Measurements from ENCODE around the gene BMP8A. TPM values are rescaled to one million over a fixed set of nuclear protein-coding genes. Genes with fewer than 3 reads are reported as not detected.
"Not testable (repeated sequence)": the region's sequence is repeated elsewhere in the genome, so short reads cannot be mapped to it uniquely, and the experiment has no call there.

Gene BMP8A, protein sequence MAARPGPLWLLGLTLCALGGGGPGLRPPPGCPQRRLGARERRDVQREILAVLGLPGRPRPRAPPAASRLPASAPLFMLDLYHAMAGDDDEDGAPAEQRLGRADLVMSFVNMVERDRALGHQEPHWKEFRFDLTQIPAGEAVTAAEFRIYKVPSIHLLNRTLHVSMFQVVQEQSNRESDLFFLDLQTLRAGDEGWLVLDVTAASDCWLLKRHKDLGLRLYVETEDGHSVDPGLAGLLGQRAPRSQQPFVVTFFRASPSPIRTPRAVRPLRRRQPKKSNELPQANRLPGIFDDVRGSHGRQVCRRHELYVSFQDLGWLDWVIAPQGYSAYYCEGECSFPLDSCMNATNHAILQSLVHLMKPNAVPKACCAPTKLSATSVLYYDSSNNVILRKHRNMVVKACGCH
- total RNA-seq (under 1 TPM in 1 of 2 experiments, not detected in 1; 0.18 TPM), polyA plus RNA-seq (not detected)

GRCh38 chr1:39491146-39491921 lies at the start of gene BMP8A:
TSS of gene BMP8A (plus strand) at chr1:39491636. CDS start at chr1:39491992, 356 bp downstream.
- ChIA-PET POLR2A (interaction anchor here (0.6 kb wide), 1 partner anchor 34 kb away, joined by 6 read pairs; no protein-coding TSS in a partner anchor), CTCF (no interaction called here)
- H3K27me3 Mint-ChIP-seq, result peaks cover 8 to 22% of the 10 kb centered on the region in 2 donors
- H3K27ac Mint-ChIP-seq, result peak within 1 kb of the TSS in 2 of 8 donors; percentile 24 to 26
- H3K4me3 ChIP-seq (ENCODE audit: low read length), result no peak within 1 kb of the TSS
- H3K9me3 ChIP-seq (ENCODE audit: low read length), result no peaks in the 10 kb centered on the region
- peaks cover 15% of the 10 kb centered on the region for H3K27me3 ChIP-seq (ENCODE audit: insufficient read depth, low read length, poor library complexity, severe bottlenecking)
- H3K36me3 Mint-ChIP-seq, result peaks cover 4 to 14% (median 5%) of the 10 kb centered on the region in 3 donors
- H3K9me3 Mint-ChIP-seq, result no peaks in the 10 kb centered on the region
- DNase-seq, result peak; percentile 73 to 82 (median 78)
- H3K4me1 ChIP-seq (ENCODE audit: insufficient read depth, low read length), result no peaks in the 10 kb centered on the region
- no peak within 1 kb of the TSS for H3K27ac ChIP-seq (ENCODE audit: low read depth, low read length)
- peaks cover 0 to 10% (median 9%) of the 10 kb centered on the region in 3 donors for H3K4me1 Mint-ChIP-seq
- peaks cover 4% of the 10 kb centered on the region for H3K36me3 ChIP-seq (ENCODE audit: insufficient read depth, low read length)
- peak within 1 kb of the TSS; percentile 63 to 89 (median 78) for H3K4me3 Mint-ChIP-seq

GRCh38 chr1:39441797-39442196 lies 49.6 kb upstream of the BMP8A start:
- Mint-ChIP-seq H3K36me3 (peaks cover 19 to 83% (median 44%) of the 10 kb centered on the region in 3 donors), H3K9me3 (no peaks in the 10 kb centered on the region), H3K4me1 (no peaks in the 10 kb centered on the region), H3K27me3 (no peaks in the 10 kb centered on the region), H3K4me3 (no peak overlapping the region), H3K27ac (peak overlapping the region in 3 of 8 donors; percentile 6 to 62 (median 56))
- DNase-seq, result no peak
- Histone ChIP-seq H3K27ac (ENCODE audit: low read depth, low read length) (no peak overlapping the region), H3K4me1 (ENCODE audit: insufficient read depth, low read length) (no peaks in the 10 kb centered on the region), H3K4me3 (ENCODE audit: low read length) (no peak overlapping the region), H3K36me3 (ENCODE audit: insufficient read depth, low read length) (peaks cover 69% of the 10 kb centered on the region), H3K27me3 (ENCODE audit: insufficient read depth, low read length, poor library complexity, severe bottlenecking) (no peaks in the 10 kb centered on the region), H3K9me3 (ENCODE audit: low read length) (no peaks in the 10 kb centered on the region)
- ChIA-PET POLR2A (no interaction called here), CTCF (no interaction called here)

DNA sequence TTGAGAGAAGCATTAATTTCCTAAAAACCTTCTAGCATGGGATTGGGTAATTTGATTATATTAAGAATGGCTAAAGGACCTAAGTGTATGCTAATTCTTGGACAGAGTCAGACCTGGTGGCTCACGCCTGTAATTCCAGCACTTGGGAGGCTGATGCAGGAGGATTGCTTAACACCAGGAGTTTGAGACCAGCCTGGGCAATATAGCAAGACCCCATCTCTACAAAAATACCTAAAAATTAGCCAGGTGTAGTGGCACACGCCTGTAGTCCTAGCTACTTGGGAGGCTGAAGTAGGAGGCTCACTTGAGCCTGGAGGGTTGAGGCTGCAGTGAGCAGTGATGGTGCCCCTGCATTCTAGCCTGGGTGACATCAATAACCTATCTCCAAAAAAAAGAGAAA lies 45.9 kb upstream of the BMP8A start:
- peak overlapping the region in 2 of 8 donors; percentile 66 to 75 for H3K27ac Mint-ChIP-seq
- CTCF ChIA-PET, result no interaction called here

GRCh38 chr1:39446986-39447567 lies 44.4 kb upstream of the BMP8A start:
- Mint-ChIP-seq H3K4me3 (no peak overlapping the region), H3K27ac (no peak overlapping the region), H3K4me1 (no peaks in the 10 kb centered on the region), H3K27me3 (no peaks in the 10 kb centered on the region), H3K9me3 (no peaks in the 10 kb centered on the region), H3K36me3 (peaks cover 16 to 91% (median 51%) of the 10 kb centered on the region in 3 donors)
- ChIA-PET CTCF (no interaction called here), POLR2A (no interaction called here)
- no peaks in the 10 kb centered on the region for H3K9me3 ChIP-seq (ENCODE audit: low read length)
- no peaks in the 10 kb centered on the region for H3K4me1 ChIP-seq (ENCODE audit: insufficient read depth, low read length)
- H3K27me3 ChIP-seq (ENCODE audit: insufficient read depth, low read length, poor library complexity, severe bottlenecking), result no peaks in the 10 kb centered on the region
- H3K36me3 ChIP-seq (ENCODE audit: insufficient read depth, low read length), result peaks cover 72% of the 10 kb centered on the region
- no peak for DNase-seq
- no peak overlapping the region for H3K27ac ChIP-seq (ENCODE audit: low read depth, low read length)
- no peak overlapping the region for H3K4me3 ChIP-seq (ENCODE audit: low read length)

More for the DNA sequence above, 45.9 kb upstream of the BMP8A start:
- Mint-ChIP-seq H3K4me3 (no peak overlapping the region), H3K9me3 (no peaks in the 10 kb centered on the region), H3K36me3 (peaks cover 15 to 90% (median 45%) of the 10 kb centered on the region in 3 donors), H3K4me1 (no peaks in the 10 kb centered on the region), H3K27me3 (no peaks in the 10 kb centered on the region)
- POLR2A ChIA-PET, result no interaction called here
- H3K27me3 ChIP-seq (ENCODE audit: insufficient read depth, low read length, poor library complexity, severe bottlenecking), result no peaks in the 10 kb centered on the region
- peaks cover 73% of the 10 kb centered on the region for H3K36me3 ChIP-seq (ENCODE audit: insufficient read depth, low read length)
- H3K4me3 ChIP-seq (ENCODE audit: low read length), result no peak overlapping the region
- DNase-seq, result no peak
- no peaks in the 10 kb centered on the region for H3K9me3 ChIP-seq (ENCODE audit: low read length)
- no peak overlapping the region for H3K27ac ChIP-seq (ENCODE audit: low read depth, low read length)
- H3K4me1 ChIP-seq (ENCODE audit: insufficient read depth, low read length), result no peaks in the 10 kb centered on the region

DNA sequence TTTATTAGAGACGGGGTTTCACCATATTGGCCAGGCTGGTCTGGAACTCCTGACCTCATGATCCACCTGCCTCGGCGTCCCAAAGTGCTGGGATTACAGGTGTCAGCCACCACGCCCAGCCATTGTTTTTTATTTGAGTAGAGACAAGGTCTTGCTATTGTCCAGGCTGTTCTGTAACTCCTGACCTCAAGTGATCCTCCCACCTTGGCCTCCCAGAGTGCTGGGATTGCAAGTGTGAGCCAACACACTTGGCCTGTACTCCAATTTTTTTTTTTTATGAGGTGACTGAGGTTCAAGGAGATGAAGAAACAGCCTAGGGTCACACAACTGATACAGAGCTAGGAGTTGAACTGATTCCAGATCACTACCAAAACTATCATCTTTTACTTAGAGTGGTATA lies 41.4 kb upstream of the BMP8A start:
- not testable (repeated sequence) for H3K27ac Mint-ChIP-seq, H3K4me1 Mint-ChIP-seq

DNA sequence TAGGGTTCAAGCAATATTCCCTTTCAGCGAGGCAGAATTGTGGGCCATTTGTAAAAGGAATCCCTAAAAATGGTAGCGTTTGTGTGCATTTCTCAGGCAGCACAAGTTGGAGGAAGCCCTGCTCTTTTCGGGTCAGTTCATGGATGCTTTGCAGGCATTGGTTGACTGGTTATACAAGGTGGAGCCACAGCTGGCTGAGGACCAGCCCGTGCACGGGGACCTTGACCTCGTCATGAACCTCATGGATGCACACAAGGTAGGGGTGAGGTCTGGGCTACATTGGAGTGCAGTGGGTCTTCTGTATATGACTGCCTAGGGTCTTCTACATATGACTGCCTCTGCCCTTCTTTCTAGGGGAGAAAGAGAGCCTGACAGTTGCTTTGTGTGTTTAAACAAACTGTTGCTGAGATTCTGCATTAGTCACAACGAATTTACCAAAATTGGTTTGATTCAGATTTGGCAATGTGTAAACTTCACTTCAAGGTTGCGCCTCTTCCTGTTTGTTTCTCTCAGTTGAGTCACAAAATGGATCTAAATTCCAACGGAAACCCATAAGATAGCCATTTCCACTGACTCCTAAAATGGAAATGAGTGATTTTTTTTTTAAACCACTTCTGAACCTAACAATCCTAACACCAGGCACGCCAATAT lies 40.4 kb upstream of the BMP8A start:
- ChIA-PET CTCF (no interaction called here), POLR2A (no interaction called here)
- H3K4me3 ChIP-seq (ENCODE audit: low read length), result no peak overlapping the region
- no peaks in the 10 kb centered on the region for H3K9me3 ChIP-seq (ENCODE audit: low read length)
- Mint-ChIP-seq H3K36me3 (peaks cover 13 to 95% (median 32%) of the 10 kb centered on the region in 3 donors), H3K27ac (peak overlapping the region in 2 of 8 donors; percentile 58 to 85), H3K27me3 (no peaks in the 10 kb centered on the region), H3K4me1 (no peaks in the 10 kb centered on the region), H3K4me3 (no peak overlapping the region), H3K9me3 (no peaks in the 10 kb centered on the region)
- no peaks in the 10 kb centered on the region for H3K4me1 ChIP-seq (ENCODE audit: insufficient read depth, low read length)
- peaks cover 78% of the 10 kb centered on the region for H3K36me3 ChIP-seq (ENCODE audit: insufficient read depth, low read length)
- no peak overlapping the region for H3K27ac ChIP-seq (ENCODE audit: low read depth, low read length)
- DNase-seq, result no peak
- H3K27me3 ChIP-seq (ENCODE audit: insufficient read depth, low read length, poor library complexity, severe bottlenecking), result no peaks in the 10 kb centered on the region

More for the DNA sequence above, 41.4 kb upstream of the BMP8A start:
- peaks cover 10 to 94% (median 34%) of the 10 kb centered on the region in 3 donors for H3K36me3 Mint-ChIP-seq
- H3K9me3 ChIP-seq (ENCODE audit: low read length); H3K27me3 ChIP-seq (ENCODE audit: insufficient read depth, low read length, poor library complexity, severe bottlenecking); POLR2A ChIA-PET; DNase-seq; H3K4me3 Mint-ChIP-seq; H3K4me3 ChIP-seq (ENCODE audit: low read length); H3K27ac ChIP-seq (ENCODE audit: low read depth, low read length); H3K4me1 ChIP-seq (ENCODE audit: insufficient read depth, low read length); H3K9me3 Mint-ChIP-seq; CTCF ChIA-PET; H3K27me3 Mint-ChIP-seq: not testable (repeated sequence)
- peaks cover 77% of the 10 kb centered on the region for H3K36me3 ChIP-seq (ENCODE audit: insufficient read depth, low read length)

DNA sequence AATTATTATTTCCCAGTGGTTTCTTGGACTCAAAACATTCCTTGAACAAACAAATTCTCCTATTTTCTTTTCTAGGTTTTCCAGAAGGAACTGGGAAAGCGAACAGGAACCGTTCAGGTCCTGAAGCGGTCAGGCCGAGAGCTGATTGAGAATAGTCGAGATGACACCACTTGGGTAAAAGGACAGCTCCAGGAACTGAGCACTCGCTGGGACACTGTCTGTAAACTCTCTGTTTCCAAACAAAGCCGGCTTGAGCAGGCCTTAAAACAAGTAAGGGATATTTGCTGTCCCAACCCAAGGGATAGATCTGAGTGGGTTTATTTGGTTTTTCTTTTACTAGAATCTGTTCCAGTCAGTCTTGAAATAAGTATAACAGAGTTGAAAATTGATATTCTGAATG lies 39.4 kb upstream of the BMP8A start:
- no peaks in the 10 kb centered on the region for H3K9me3 Mint-ChIP-seq
- H3K9me3 ChIP-seq (ENCODE audit: low read length), result no peaks in the 10 kb centered on the region
- peaks cover 81% of the 10 kb centered on the region for H3K36me3 ChIP-seq (ENCODE audit: insufficient read depth, low read length)
- H3K4me1 Mint-ChIP-seq, result no peaks in the 10 kb centered on the region
- H3K4me3 ChIP-seq (ENCODE audit: low read length), result no peak overlapping the region
- peak overlapping the region in 1 of 8 donors; percentile 19 for H3K27ac Mint-ChIP-seq
- H3K4me1 ChIP-seq (ENCODE audit: insufficient read depth, low read length), result no peaks in the 10 kb centered on the region
- CTCF ChIA-PET, result no interaction called here
- no peak overlapping the region for H3K27ac ChIP-seq (ENCODE audit: low read depth, low read length)
- no peaks in the 10 kb centered on the region for H3K27me3 ChIP-seq (ENCODE audit: insufficient read depth, low read length, poor library complexity, severe bottlenecking)
- H3K36me3 Mint-ChIP-seq, result peaks cover 18 to 97% (median 39%) of the 10 kb centered on the region in 3 donors
- no peak overlapping the region for H3K4me3 Mint-ChIP-seq
- H3K27me3 Mint-ChIP-seq, result no peaks in the 10 kb centered on the region
- POLR2A ChIA-PET, result no interaction called here
- DNase-seq, result no peak
